Naive thymus-derived CD4-positive, alpha-beta T cell (primary cell): ENCODE measurements around the gene MYH14. TPM values are rescaled to one million over a fixed set of nuclear protein-coding genes. Genes with fewer than 3 reads are reported as not detected.
A peak's percentile ranks its signal among the peaks of the same experiment; 100 is the strongest.

Experiments
- ATAC-seq: fragments of 150-1000 bp; cut with Tn5 transposase; 2 replicates; pipeline ENCODE4 v1.10.0; 2021; ENCODE audit warnings: mild to moderate bottlenecking, moderate library complexity
- CTCF ChIA-PET: fragments of 350-600 bp; sonication (Branson Sonifier 250); formaldehyde crosslinking; loops from one replicate; lab custom pipeline; 2021; ENCODE audit warnings: antibody characterized with exemption; lab: Charles Lee
- POLR2A ChIA-PET: fragments of 350-600 bp; sonication (Branson Sonifier 250); formaldehyde crosslinking; loops from one replicate; lab custom pipeline; 2021; ENCODE audit warnings: antibody characterized with exemption, inconsistent platforms; lab: Charles Lee
- DNase-seq, 9 donors: peaks; one replicate each; pipeline versions ENCODE4 v3.0.0 to v3.0.0-alpha.2; 2020 to 2022; ENCODE audit warnings: mixed read lengths in 1 of 9
- H3K27ac ChIP-seq: one replicate; pipeline ENCODE4 v1.7.0; 2013; ENCODE audit warnings: mild to moderate bottlenecking, low read depth, low read length, moderate library complexity
- H3K27me3 ChIP-seq, 2 donors: one replicate each; pipeline ENCODE4 v1.7.0; 2013; ENCODE audit warnings: low read length in 2 of 2, mild to moderate bottlenecking in 2 of 2, moderate library complexity in 2 of 2; ENCODE audit not compliant: control insufficient read depth in 2 of 2, insufficient read depth in 2 of 2
- H3K36me3 ChIP-seq, 3 experiments: 1 replicate in 2 of 3; 2 replicates in 1 of 3; pipeline ENCODE4 v1.7.0; 2013; ENCODE audit warnings: low read length in 3 of 3, mild to moderate bottlenecking in 3 of 3, moderate library complexity in 1 of 3; ENCODE audit not compliant: insufficient read depth in 3 of 3, control insufficient read depth in 2 of 3
- H3K4me1 ChIP-seq, 2 donors: one replicate each; pipeline ENCODE4 v1.7.0; 2013; ENCODE audit warnings: low read length in 2 of 2, mild to moderate bottlenecking in 2 of 2, moderate library complexity in 1 of 2; ENCODE audit not compliant: control insufficient read depth in 2 of 2, insufficient read depth in 2 of 2
- H3K4me3 ChIP-seq: 2 replicates; pipeline ENCODE4 v1.7.0; 2013; ENCODE audit warnings: mild to moderate bottlenecking, low read length
- H3K9me3 ChIP-seq, 3 experiments: 1 replicate in 2 of 3; 2 replicates in 1 of 3; pipeline ENCODE4 v1.7.0; 2013; ENCODE audit warnings: low read length in 3 of 3; ENCODE audit not compliant: control insufficient read depth in 2 of 3
- H3K27ac Mint-ChIP-seq, 9 donors: one replicate each; pipeline ENCODE4 v1.8.0; 2020 to 2022; ENCODE audit warnings: mixed read lengths in 9 of 9, mild to moderate bottlenecking in 8 of 9, moderate library complexity in 5 of 9, inconsistent platforms in 2 of 9
- H3K27me3 Mint-ChIP-seq, 5 donors: one replicate each; pipeline ENCODE4 v1.8.0; 2021 to 2022; ENCODE audit warnings: mixed read lengths in 5 of 5, mild to moderate bottlenecking in 1 of 5
- H3K36me3 Mint-ChIP-seq, 5 donors: one replicate each; pipeline ENCODE4 v1.8.0; 2020 to 2022; ENCODE audit warnings: mixed read lengths in 5 of 5, mild to moderate bottlenecking in 3 of 5, inconsistent platforms in 1 of 5
- H3K4me1 Mint-ChIP-seq, 7 donors: one replicate each; pipeline ENCODE4 v1.8.0; 2020 to 2022; ENCODE audit warnings: mixed read lengths in 7 of 7, mild to moderate bottlenecking in 3 of 7, inconsistent platforms in 1 of 7
- H3K4me3 Mint-ChIP-seq, 10 donors: one replicate each; pipeline ENCODE4 v1.8.0; 2020 to 2022; ENCODE audit warnings: mild to moderate bottlenecking in 10 of 10, mixed read lengths in 10 of 10, moderate library complexity in 6 of 10, inconsistent platforms in 2 of 10
- H3K9me3 Mint-ChIP-seq, 11 donors: one replicate each; pipeline ENCODE4 v1.8.0; 2020 to 2022; ENCODE audit warnings: mixed read lengths in 11 of 11, mild to moderate bottlenecking in 4 of 11, inconsistent platforms in 1 of 11, moderate library complexity in 1 of 11
- intact Hi-C, 2 donors: fragments of 100-400 bp; cut with micrococcal nuclease; formaldehyde crosslinking; loops; one replicate each; pipeline ENCODE4 v1.15.1; 2023
- polyA plus RNA-seq, 2 donors: library from polyadenylated mRNA; unstranded; fragments of 300-500 nt; fragmentation: Illumina TruSeq; gene quantifications; one replicate each; pipeline ENCODE4 v1.2.3, GENCODE V29; 2021
- total RNA-seq, 6 experiments: library from RNA in 5 of 6; stranded (reverse) in 5 of 6; gene quantifications; 1 replicate in 5 of 6; 2 replicates in 1 of 6; pipeline ENCODE4 v1.2.3 and lab custom pipeline; 2021 to 2026

Gene MYH14
- total and polyA plus RNA-seq, 7 experiments from 2014 or later, result not detected

GRCh38 chr19:50331221-50331993, 128.0 kb downstream of the MYH14 start:
- H3K27me3 ChIP-seq, result peaks cover 15 to 28% of the 10 kb centered on the region in 2 donors
- H3K4me1 ChIP-seq, result peaks cover 36 to 55% of the 10 kb centered on the region in 2 donors
- POLR2A ChIA-PET, result interaction anchor here (0.7 kb wide), 1 partner anchor 105 kb away, joined by 3 read pairs; no protein-coding TSS in a partner anchor
- peaks cover 0 to 19% (median 7%) of the 10 kb centered on the region in 5 donors for H3K36me3 Mint-ChIP-seq
- intact Hi-C loops, result loop anchor here (2.0 to 10.0 kb wide), 4 partner anchors 393 to 1263 kb away; partner anchors contain the start of genes AKT1S1 (in 1 of the 2), CLDND2 (in 1 of the 2), CLEC11A (in 1 of the 2) and ETFB (in 1 of the 2)
- H3K36me3 ChIP-seq, result no peaks in the 10 kb centered on the region
- H3K27me3 Mint-ChIP-seq, result peaks cover 18 to 61% (median 49%) of the 10 kb centered on the region in 5 donors
- peaks cover 0 to 14% (median 0%) of the 10 kb centered on the region in 3 experiments for H3K9me3 ChIP-seq
- no peak overlapping the region for H3K4me3 ChIP-seq
- DNase-seq (no peak), ATAC-seq (no peak)
- peaks cover 0 to 28% (median 10%) of the 10 kb centered on the region in 11 donors for H3K9me3 Mint-ChIP-seq
- peak overlapping the region; percentile 72 to 97 (median 85) for H3K4me3 Mint-ChIP-seq
- peak overlapping the region; percentile 46 for H3K27ac ChIP-seq
- CTCF ChIA-PET, result no interaction called here
- peaks cover 43 to 73% (median 66%) of the 10 kb centered on the region in 7 donors for H3K4me1 Mint-ChIP-seq
- H3K27ac Mint-ChIP-seq, result peak overlapping the region; percentile 24 to 95 (median 74)

DNA sequence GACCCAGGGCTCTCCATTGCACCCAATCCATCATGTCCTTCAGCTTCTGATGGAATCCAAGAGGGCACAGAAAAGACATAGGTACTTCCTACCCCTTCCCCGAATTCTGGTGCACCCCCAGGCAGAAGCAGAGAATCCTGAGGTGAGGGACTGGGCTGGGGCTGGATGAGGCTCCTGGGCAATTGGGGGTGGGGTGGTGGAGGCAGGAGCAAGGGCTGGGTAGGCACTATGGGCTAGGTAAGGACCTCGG, 128.5 kb downstream of the MYH14 start:
- H3K4me1 Mint-ChIP-seq, result peaks cover 38 to 68% (median 61%) of the 10 kb centered on the region in 7 donors
- ATAC-seq, result no peak
- DNase-seq, result no peak
- intact Hi-C loops, result loop anchor here (2.0 to 10.0 kb wide), 5 partner anchors 393 to 1263 kb away; partner anchors contain the start of genes AKT1S1 (in 1 of the 2), CLDND2 (in 1 of the 2), CLEC11A (in 1 of the 2) and ETFB (in 1 of the 2)
- peaks cover 15 to 26% of the 10 kb centered on the region in 2 donors for H3K27me3 ChIP-seq
- peaks cover 0 to 17% (median 7%) of the 10 kb centered on the region in 5 donors for H3K36me3 Mint-ChIP-seq
- ChIA-PET POLR2A (interaction anchor here (0.7 to 1.2 kb wide), 2 partner anchors 15 to 105 kb away, joined by 3 read pairs; no protein-coding TSS in a partner anchor), CTCF (no interaction called here)
- H3K4me3 ChIP-seq, result no peak overlapping the region
- peak overlapping the region in 7 of 9 donors; percentile 49 to 95 (median 74) for H3K27ac Mint-ChIP-seq
- H3K9me3 ChIP-seq, result peaks cover 0 to 14% (median 0%) of the 10 kb centered on the region in 3 experiments
- no peak overlapping the region for H3K27ac ChIP-seq
- peaks cover 12 to 56% (median 45%) of the 10 kb centered on the region in 5 donors for H3K27me3 Mint-ChIP-seq
- H3K9me3 Mint-ChIP-seq, result peaks cover 0 to 24% (median 10%) of the 10 kb centered on the region in 11 donors
- H3K36me3 ChIP-seq, result no peaks in the 10 kb centered on the region
- peak overlapping the region; percentile 58 to 97 (median 82) for H3K4me3 Mint-ChIP-seq
- peaks cover 36 to 50% of the 10 kb centered on the region in 2 donors for H3K4me1 ChIP-seq

- H3K27me3 Mint-ChIP-seq, result peaks cover 7 to 54% (median 40%) of the 10 kb centered on the region in 5 donors
- peak overlapping the region; percentile 58 to 97 (median 76) for H3K4me3 Mint-ChIP-seq
- DNase-seq, result no peak
- Histone ChIP-seq H3K4me1 (peaks cover 36 to 47% of the 10 kb centered on the region in 2 donors), H3K27ac (peak overlapping the region; percentile 38), H3K9me3 (peaks cover 0 to 14% (median 0%) of the 10 kb centered on the region in 3 experiments), H3K27me3 (peaks cover 15 to 21% of the 10 kb centered on the region in 2 donors), H3K36me3 (no peaks in the 10 kb centered on the region), H3K4me3 (peak overlapping the region; percentile 97)
- POLR2A ChIA-PET, result interaction anchor here (0.7 to 2.1 kb wide), 5 partner anchors 14 to 184 kb away, joined by 3 to 12 read pairs (median 4); partner anchors contain the start of gene JOSD2
- H3K9me3 Mint-ChIP-seq, result peaks cover 0 to 20% (median 10%) of the 10 kb centered on the region in 11 donors
- H3K36me3 Mint-ChIP-seq, result peaks cover 0 to 14% (median 5%) of the 10 kb centered on the region in 5 donors
- ATAC-seq, result no peak
- intact Hi-C loops, result loop anchor here (1.0 to 10.0 kb wide), 10 partner anchors 25 to 1035 kb away; partner anchors contain the start of genes JOSD2 (in 2 of the 2), NR1H2 (in 2 of the 2), POLD1 (in 2 of the 2) and AKT1S1 (in 1 of the 2)
- CTCF ChIA-PET, result interaction anchor here (2.2 kb wide), 1 partner anchor 25 kb away, joined by 6 read pairs; no protein-coding TSS in a partner anchor
- H3K4me1 Mint-ChIP-seq, result peaks cover 33 to 63% (median 55%) of the 10 kb centered on the region in 7 donors
- peak overlapping the region in 6 of 9 donors; percentile 52 to 95 (median 86) for H3K27ac Mint-ChIP-seq
These were observed 129.0 kb downstream of the MYH14 start for GRCh38 chr19:50332244-50333038.

DNA sequence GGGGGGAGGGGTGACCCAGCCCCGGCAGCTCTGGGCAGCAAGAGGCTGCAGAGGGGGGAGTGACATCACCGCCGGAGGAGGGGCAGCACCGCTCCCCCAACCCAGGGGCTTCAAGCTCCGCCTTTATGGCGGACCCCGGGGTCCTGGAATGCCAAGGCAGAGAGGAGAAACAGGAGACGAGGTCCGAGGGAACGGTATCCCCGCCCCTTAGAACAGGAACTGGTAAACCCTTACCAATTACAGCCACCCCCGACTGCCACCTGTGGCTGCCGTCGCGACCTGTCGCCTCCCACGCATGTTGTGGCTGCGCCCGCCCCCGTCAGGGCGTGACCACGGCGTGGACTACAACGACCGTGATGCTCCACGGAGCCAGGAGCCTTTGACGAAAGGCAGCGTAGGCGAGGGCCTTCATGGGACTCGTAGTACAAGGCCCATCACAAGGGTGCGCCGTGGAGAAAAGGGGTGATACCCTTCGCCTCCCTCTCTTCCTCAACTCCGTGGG, 129.9 kb downstream of the MYH14 start:
- ATAC-seq, result peak; percentile 74
- H3K4me3 Mint-ChIP-seq, result peak overlapping the region; percentile 72 to 97 (median 91)
- H3K9me3 ChIP-seq, result peaks cover 0 to 14% (median 0%) of the 10 kb centered on the region in 3 experiments
- H3K4me1 ChIP-seq, result peaks cover 36 to 47% of the 10 kb centered on the region in 2 donors
- H3K9me3 Mint-ChIP-seq, result peaks cover 0 to 16% (median 10%) of the 10 kb centered on the region in 11 donors
- peaks cover 0 to 13% (median 4%) of the 10 kb centered on the region in 5 donors for H3K36me3 Mint-ChIP-seq
- peak overlapping the region; percentile 68 to 97 (median 92) for H3K27ac Mint-ChIP-seq
- intact Hi-C loops, result loop anchor here (1.0 to 10.0 kb wide), 10 partner anchors 24 to 1034 kb away; partner anchors contain the start of genes JOSD2 (in 2 of the 2), NR1H2 (in 2 of the 2), POLD1 (in 2 of the 2) and AKT1S1 (in 1 of the 2)
- H3K27me3 ChIP-seq, result peaks cover 15 to 16% of the 10 kb centered on the region in 2 donors
- CTCF ChIA-PET, result interaction anchor here (0.6 to 2.2 kb wide), 2 partner anchors 24 to 79 kb away, joined by 3 to 6 read pairs; no protein-coding TSS in a partner anchor
- peaks cover 29 to 58% (median 51%) of the 10 kb centered on the region in 7 donors for H3K4me1 Mint-ChIP-seq
- peak overlapping the region; percentile 97 for H3K4me3 ChIP-seq
- peak in 8 of 9 donors; percentile 63 to 95 (median 88) for DNase-seq
- peak overlapping the region; percentile 59 for H3K27ac ChIP-seq
- H3K27me3 Mint-ChIP-seq, result peaks cover 2 to 48% (median 35%) of the 10 kb centered on the region in 5 donors
- POLR2A ChIA-PET, result interaction anchor here (0.7 to 2.1 kb wide), 6 partner anchors 13 to 185 kb away, joined by 3 to 12 read pairs (median 4); partner anchors contain the start of gene JOSD2
- H3K36me3 ChIP-seq, result no peaks in the 10 kb centered on the region

GRCh38 chr19:50333737-50334617, 130.6 kb downstream of the MYH14 start:
- no peaks in the 10 kb centered on the region for H3K36me3 ChIP-seq
- Mint-ChIP-seq H3K4me3 (peak overlapping the region; percentile 72 to 97 (median 91)), H3K4me1 (peaks cover 29 to 58% (median 51%) of the 10 kb centered on the region in 7 donors), H3K36me3 (peaks cover 0 to 15% (median 4%) of the 10 kb centered on the region in 5 donors), H3K27me3 (peaks cover 2 to 48% (median 35%) of the 10 kb centered on the region in 5 donors), H3K27ac (peak overlapping the region; percentile 68 to 97 (median 92)), H3K9me3 (peaks cover 0 to 16% (median 10%) of the 10 kb centered on the region in 11 donors)
- peaks cover 0 to 14% (median 0%) of the 10 kb centered on the region in 3 experiments for H3K9me3 ChIP-seq
- ATAC-seq (peak; percentile 17), DNase-seq (peak in 4 of 9 donors; percentile 84 to 95 (median 89))
- POLR2A ChIA-PET, result interaction anchor here (0.7 to 2.1 kb wide), 5 partner anchors 13 to 186 kb away, joined by 3 to 12 read pairs (median 4); partner anchors contain the start of gene JOSD2
- CTCF ChIA-PET, result interaction anchor here (0.6 to 2.2 kb wide), 3 partner anchors 23 to 79 kb away, joined by 3 to 6 read pairs (median 3); no protein-coding TSS in a partner anchor
- peaks cover 36 to 47% of the 10 kb centered on the region in 2 donors for H3K4me1 ChIP-seq
- H3K27me3 ChIP-seq, result peaks cover 15 to 16% of the 10 kb centered on the region in 2 donors
- peak overlapping the region; percentile 59 for H3K27ac ChIP-seq
- H3K4me3 ChIP-seq, result peak overlapping the region; percentile 97
- intact Hi-C loops, result loop anchor here (1.0 to 10.0 kb wide), 10 partner anchors 23 to 1033 kb away; partner anchors contain the start of genes JOSD2 (in 2 of the 2), NR1H2 (in 2 of the 2), POLD1 (in 2 of the 2) and AKT1S1 (in 1 of the 2)
